HG03045 (cell line): ENCODE measurements around the gene PGD.
"Not testable (repeated sequence)": the region's sequence is repeated elsewhere in the genome, so short reads cannot be mapped to it uniquely, and the experiment has no call there.

Experiments
- ATAC-seq: cut with Tn5 transposase; IDR thresholded peaks from one replicate; pipeline ENCODE4 v1.9.1; 2021; ENCODE audit warnings: mild to moderate bottlenecking, moderate library complexity; ENCODE audit not compliant: unreplicated experiment

PGD gene

GRCh38 chr1:10433790-10434189, 34.9 kb downstream of the PGD start:
- no peak for ATAC-seq

GRCh38 chr1:10434590-10434989, 35.7 kb downstream of the PGD start:
- no peak for ATAC-seq

GRCh38 chr1:10437052-10437451, 38.2 kb downstream of the PGD start:
- no peak for ATAC-seq

- ATAC-seq: no peak
Observed at GRCh38 chr1:10438677-10439163, 39.9 kb downstream of the PGD start.

- no peak for ATAC-seq
Observed at GRCh38 chr1:10440305-10440704, 41.4 kb downstream of the PGD start.

- no peak for ATAC-seq
Observed at GRCh38 chr1:10440794-10441193, 41.9 kb downstream of the PGD start.

DNA sequence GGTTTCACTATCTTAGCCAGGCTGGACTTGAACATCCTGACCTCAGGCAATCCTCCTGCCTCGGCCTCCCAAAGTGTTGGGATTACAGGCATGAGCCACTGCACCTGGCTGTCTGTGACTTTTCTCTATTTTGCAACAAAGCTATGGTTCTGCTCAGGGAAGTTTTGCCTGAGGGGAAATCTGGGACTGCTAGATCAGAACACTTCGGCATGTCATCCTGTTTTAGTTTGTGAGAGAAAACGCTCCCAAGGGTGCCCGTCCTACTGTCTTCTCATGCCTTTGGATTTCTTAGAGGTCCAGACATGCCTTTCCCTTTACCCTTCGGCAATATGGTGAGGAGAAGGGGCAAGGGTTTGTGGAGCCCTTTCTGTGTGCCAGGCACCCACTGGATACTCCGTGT, 45.4 kb downstream of the PGD start:
- no peak for ATAC-seq

GRCh38 chr1:10444795-10445397, 46.0 kb downstream of the PGD start:
- no peak for ATAC-seq

- no peak for ATAC-seq
Observed at GRCh38 chr1:10446790-10447422, 48.0 kb downstream of the PGD start.

DNA sequence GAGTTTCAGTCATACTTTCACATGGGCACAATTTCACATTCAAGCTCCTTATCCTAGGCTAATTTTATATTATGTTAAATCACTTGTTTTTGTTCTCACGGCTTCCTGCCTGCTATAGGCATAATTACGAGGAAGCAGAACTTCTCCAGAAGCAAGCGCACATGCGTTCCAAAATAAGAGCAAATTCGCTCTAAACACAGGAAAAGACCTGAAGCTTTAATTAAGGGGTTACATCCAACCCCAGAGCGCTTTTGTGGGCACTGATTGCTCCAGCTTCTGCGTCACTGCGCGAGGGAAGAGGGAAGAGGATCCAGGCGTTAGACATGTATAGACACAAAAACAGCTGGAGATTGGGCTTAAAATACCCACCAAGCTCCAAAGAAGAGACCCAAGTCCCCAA, 50.9 kb downstream of the PGD start, which contains the start of gene CORT:
Gene CORT, plus strand, starts transcription at position 281 of the 400 bp plus-strand sequence. CDS start 193 bp downstream, outside the sequence.
- ATAC-seq: no peak

DNA sequence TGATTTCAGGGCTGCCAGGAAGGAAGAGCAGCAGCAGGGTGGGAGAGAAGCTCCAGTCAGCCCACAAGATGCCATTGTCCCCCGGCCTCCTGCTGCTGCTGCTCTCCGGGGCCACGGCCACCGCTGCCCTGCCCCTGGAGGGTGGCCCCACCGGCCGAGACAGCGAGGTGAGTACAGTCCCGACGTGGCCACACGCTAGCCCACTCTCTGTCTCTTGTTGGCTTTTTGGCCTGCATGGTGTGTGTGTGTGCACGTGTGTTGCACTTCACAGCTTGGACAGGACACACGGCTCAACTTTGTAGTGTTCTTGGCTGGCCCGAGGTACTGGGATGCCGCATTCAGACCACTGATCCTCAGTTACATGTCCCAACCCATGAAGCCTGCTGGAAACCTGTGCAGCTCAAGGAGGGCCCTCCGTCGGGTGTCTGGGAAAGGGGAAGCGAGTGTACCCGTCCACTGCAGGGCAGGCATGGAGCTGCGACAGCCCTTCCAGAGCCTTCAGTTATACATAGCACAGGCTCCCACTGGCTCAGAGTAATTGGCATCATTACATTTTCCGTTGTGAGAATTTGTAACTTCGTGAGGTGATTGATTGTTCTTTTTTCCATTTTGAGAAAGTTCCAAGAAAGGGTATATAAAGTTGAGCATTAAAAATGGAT, 51.4 kb downstream of the PGD start:
- no peak for ATAC-seq

DNA sequence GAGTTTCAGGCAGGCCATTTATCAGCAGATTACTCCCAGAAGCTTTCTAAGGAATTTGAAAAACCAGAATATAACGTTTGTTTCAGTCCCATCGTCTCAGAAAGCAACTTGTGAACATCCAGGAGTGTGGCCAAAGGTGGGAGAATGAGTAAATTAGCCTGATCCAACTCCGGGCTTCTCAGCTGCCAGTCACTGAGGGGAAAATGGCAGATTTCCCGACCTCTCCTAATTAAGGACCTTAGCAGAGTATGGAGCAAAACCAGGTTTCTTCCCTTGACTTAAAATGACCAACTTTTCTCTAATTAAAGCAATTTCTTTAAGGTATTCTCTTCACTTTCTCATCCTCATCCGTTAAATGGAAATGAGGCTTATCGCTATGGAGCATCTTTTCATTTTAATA, 52.0 kb downstream of the PGD start:
- ATAC-seq: no peak

DNA sequence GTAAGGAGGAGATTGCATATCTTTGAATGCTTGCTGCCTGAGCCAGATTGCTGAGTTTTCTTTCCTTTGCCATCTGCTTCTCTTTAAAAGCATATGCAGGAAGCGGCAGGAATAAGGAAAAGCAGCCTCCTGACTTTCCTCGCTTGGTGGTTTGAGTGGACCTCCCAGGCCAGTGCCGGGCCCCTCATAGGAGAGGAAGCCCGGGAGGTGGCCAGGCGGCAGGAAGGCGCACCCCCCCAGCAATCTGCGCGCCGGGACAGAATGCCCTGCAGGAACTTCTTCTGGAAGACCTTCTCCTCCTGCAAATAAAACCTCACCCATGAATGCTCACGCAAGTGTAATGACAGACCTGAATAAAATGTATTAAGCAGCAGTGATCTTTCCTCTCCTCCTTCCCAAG, 52.4 kb downstream of the PGD start:
- no peak for ATAC-seq

DNA sequence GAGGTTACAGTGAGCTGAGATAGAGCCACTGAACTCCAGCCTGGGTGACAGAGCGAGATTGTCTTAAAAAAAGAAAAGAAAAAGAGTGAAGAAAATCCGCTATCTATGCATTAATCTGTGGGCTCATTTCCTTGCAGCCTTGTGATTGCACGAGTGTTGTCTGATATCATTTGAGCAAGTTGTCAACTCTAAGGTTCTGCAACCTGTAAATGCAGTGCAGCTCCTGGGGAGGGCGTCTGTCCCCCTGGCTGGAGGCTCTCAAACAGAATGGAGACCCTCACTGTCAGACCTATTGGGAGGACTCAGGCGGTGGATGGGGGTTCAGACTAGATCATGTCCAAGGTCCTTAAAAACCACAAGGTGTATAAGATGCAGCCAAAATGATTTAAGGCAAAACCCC, 57.2 kb downstream of the PGD start:
- ATAC-seq: no peak

- ATAC-seq: no peak
Observed at GRCh38 chr1:10456661-10457060, 57.8 kb downstream of the PGD start.

DNA sequence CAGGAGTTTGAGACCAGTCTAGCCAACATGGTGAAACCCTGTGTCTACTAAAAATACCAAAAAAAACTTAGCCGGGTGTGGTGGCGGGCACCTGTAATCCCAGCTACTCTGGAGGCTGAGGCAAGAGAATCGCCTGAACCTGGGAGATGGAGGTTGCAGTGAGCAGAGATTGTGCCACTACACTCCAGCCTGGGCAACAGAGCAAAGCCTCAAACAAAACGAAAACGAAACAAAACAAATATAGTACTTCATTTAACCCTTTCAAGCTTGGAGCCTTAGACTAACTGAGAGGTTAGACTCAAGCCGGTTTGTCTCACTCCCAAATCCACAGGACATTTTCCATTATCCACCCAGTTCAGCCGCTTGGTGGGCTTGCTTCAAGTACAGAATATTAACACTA, 58.6 kb downstream of the PGD start:
- ATAC-seq: not testable (repeated sequence)

- ATAC-seq: no peak
Observed at GRCh38 chr1:10457875-10458274, 59.0 kb downstream of the PGD start.

- no peak for ATAC-seq
Observed at GRCh38 chr1:10459184-10459583, 60.3 kb downstream of the PGD start.

DNA sequence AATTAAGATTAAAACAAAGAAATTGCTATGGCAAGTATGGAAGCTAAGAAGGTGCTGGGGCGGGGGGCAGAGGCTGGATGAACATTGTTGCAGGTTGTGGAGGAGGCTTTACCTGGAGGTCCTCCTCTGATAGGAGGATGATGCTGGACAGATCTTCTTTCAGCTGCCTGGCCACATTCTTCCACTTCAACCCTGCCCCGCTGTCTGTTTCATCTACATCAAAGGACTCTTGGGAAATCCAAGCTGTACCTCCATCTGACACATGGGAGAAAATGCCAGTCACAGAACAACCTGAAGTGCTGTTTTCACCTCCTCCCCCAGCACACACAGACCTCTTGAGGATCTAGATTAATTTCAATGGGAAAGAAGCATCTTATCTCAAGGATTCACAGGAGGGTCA, 68.2 kb downstream of the PGD start:
- no peak for ATAC-seq

GRCh38 chr1:10470043-10470442, 71.2 kb downstream of the PGD start:
- no peak for ATAC-seq
